IMR-90 (cell line): ENCODE results near the gene CANT1. TPM values are rescaled to one million over a fixed set of nuclear protein-coding genes. Genes with fewer than 3 reads are reported as not detected.

Experiments
- ATAC-seq: fragments of 200-7000 bp; cut with Tn5 transposase; 2 replicates; pipeline ENCODE4 v1.9.1; 2020; ENCODE audit warnings: low read depth, mild to moderate bottlenecking, moderate library complexity
- BruUV-seq: library from RNA; stranded (reverse); fragments of 400-500 nt; replicated peaks from 2 replicates; lab custom pipeline; 2021; lab: Mats Ljungman, UMichigan
- CTCF ChIA-PET: fragments of 300-600 bp; formaldehyde crosslinking; extraction: SDS; loops from one replicate; lab custom pipeline; 2021; ENCODE audit warnings: antibody characterized with exemption; lab: Yijun Ruan, JAX
- POLR2A ChIA-PET: fragments of 300-600 bp; sonication (Branson Sonifier 250); formaldehyde crosslinking; loops from one replicate; lab custom pipeline; 2022; ENCODE audit warnings: antibody characterized with exemption; ENCODE audit not compliant: unreplicated experiment; lab: Charles Lee
- DNase-seq: peaks from one replicate; pipeline ENCODE4 v3.0.0; 2013
- H2AFZ ChIP-seq: replicated peaks from 2 replicates; pipeline ENCODE3; 2013; ENCODE audit warnings: low read length, mild to moderate bottlenecking; ENCODE audit not compliant: poor library complexity
- H2AK5ac ChIP-seq: 2 replicates; pipeline ENCODE4 v1.6.1; 2013; ENCODE audit warnings: low read depth, low read length, inconsistent platforms
- H2AK9ac ChIP-seq: replicated peaks from 2 replicates; pipeline ENCODE3; 2013; ENCODE audit warnings: mild to moderate bottlenecking, low read depth, low read length, moderate library complexity; ENCODE audit not compliant: poor library complexity
- H2BK120ac ChIP-seq: 2 replicates; pipeline ENCODE4 v1.6.1; 2013; ENCODE audit warnings: low read depth, low read length, inconsistent platforms
- H2BK15ac ChIP-seq: 3 replicates; pipeline ENCODE4 v1.6.1; 2013; ENCODE audit warnings: low read depth, low read length, inconsistent platforms
- H2BK20ac ChIP-seq: 2 replicates; pipeline ENCODE4 v1.6.1; 2013; ENCODE audit warnings: low read depth, mild to moderate bottlenecking, inconsistent platforms, low read length, moderate library complexity
- H2BK5ac ChIP-seq: 2 replicates; pipeline ENCODE4 v1.6.1; 2013; ENCODE audit warnings: mild to moderate bottlenecking, low read depth, low read length, inconsistent platforms; ENCODE audit not compliant: poor library complexity, severe bottlenecking
- H3K14ac ChIP-seq: replicated peaks from 2 replicates; pipeline ENCODE4 v1.6.1; 2013; ENCODE audit warnings: low read depth, low read length, inconsistent platforms
- H3K18ac ChIP-seq: 2 replicates; pipeline ENCODE4 v1.6.1; 2013; ENCODE audit warnings: low read depth, low read length, control low read depth
- H3K23ac ChIP-seq: 2 replicates; pipeline ENCODE4 v1.6.1; 2013; ENCODE audit warnings: low read depth, low read length, inconsistent platforms
- H3K27ac ChIP-seq: 2 replicates; pipeline ENCODE4 v1.5.1; 2013; ENCODE audit warnings: mild to moderate bottlenecking, control low read depth, low read length; ENCODE audit not compliant: insufficient read depth
- H3K27me3 ChIP-seq: 2 replicates; pipeline ENCODE4 v1.6.1; 2013; ENCODE audit warnings: low read length; ENCODE audit not compliant: control insufficient read depth, insufficient read depth
- H3K36me3 ChIP-seq: 2 replicates; pipeline ENCODE4 v1.6.1; 2013; ENCODE audit warnings: low read length, mixed read lengths; ENCODE audit not compliant: control insufficient read depth, insufficient read depth
- H3K4ac ChIP-seq: 2 replicates; pipeline ENCODE4 v1.6.1; 2013; ENCODE audit warnings: low read depth, low read length, inconsistent platforms
- H3K4me1 ChIP-seq: 2 replicates; pipeline ENCODE4 v1.6.1; 2013; ENCODE audit warnings: low read length, mixed read lengths; ENCODE audit not compliant: control insufficient read depth, insufficient read depth
- H3K4me2 ChIP-seq: 2 replicates; pipeline ENCODE4 v1.6.1; 2013; ENCODE audit warnings: low read depth, mild to moderate bottlenecking, control low read depth, low read length, moderate library complexity
- H3K4me3 ChIP-seq: 2 replicates; pipeline ENCODE4 v1.5.1; 2013; ENCODE audit warnings: low read depth, mild to moderate bottlenecking, control low read depth, low read length, moderate library complexity; ENCODE audit not compliant: insufficient read depth
- H3K56ac ChIP-seq: 2 replicates; pipeline ENCODE4 v1.6.1; 2013; ENCODE audit warnings: low read length, inconsistent platforms; ENCODE audit not compliant: insufficient read depth; ENCODE audit errors: extremely low read depth
- H3K79me1 ChIP-seq, 2 experiments: 2 replicates each; pipeline ENCODE4 v1.6.1; 2013; ENCODE audit warnings: low read length in 2 of 2, inconsistent platforms in 1 of 2, low read depth in 1 of 2
- H3K9ac ChIP-seq: 2 replicates; pipeline ENCODE4 v1.6.1; 2013; ENCODE audit warnings: low read depth, low read length, control low read depth
- H3K9me1 ChIP-seq: 2 replicates; pipeline ENCODE4 v1.6.1; 2013; ENCODE audit warnings: low read length, inconsistent platforms; ENCODE audit not compliant: insufficient read depth
- H3K9me3 ChIP-seq: 2 replicates; pipeline ENCODE4 v1.6.1; 2013; ENCODE audit warnings: low read length; ENCODE audit not compliant: control insufficient read depth, insufficient read depth
- H4K20me1 ChIP-seq: 2 replicates; pipeline ENCODE4 v1.6.1; 2013; ENCODE audit warnings: low read length, inconsistent platforms; ENCODE audit not compliant: insufficient read depth
- H4K5ac ChIP-seq: 2 replicates; pipeline ENCODE4 v1.6.1; 2013; ENCODE audit warnings: mild to moderate bottlenecking, low read depth, low read length, control low read depth
- H4K8ac ChIP-seq, 2 experiments: 2 replicates each; pipeline ENCODE4 v1.6.1; 2013; ENCODE audit warnings: low read depth in 2 of 2, low read length in 2 of 2, control low read depth in 1 of 2, inconsistent platforms in 1 of 2
- H4K91ac ChIP-seq: 2 replicates; pipeline ENCODE4 v1.6.1; 2013; ENCODE audit warnings: low read depth, low read length, inconsistent platforms; ENCODE audit not compliant: insufficient read depth
- BHLHE40 ChIP-seq: fragments of 150-350 bp; IDR thresholded peaks from 2 replicates; pipeline ENCODE4 v1.6.1; 2016; ENCODE audit warnings: mild to moderate bottlenecking, low read depth, low read length
- CTCF ChIP-seq: conservative IDR thresholded peaks from 2 replicates; pipeline ENCODE4 v1.5.1; 2012; ENCODE audit warnings: mild to moderate bottlenecking, low read depth, low read length, improper control_type of control experiment
- ELK1 ChIP-seq: fragments of 150-350 bp; IDR thresholded peaks from 2 replicates; pipeline ENCODE4 v1.6.1; 2016; ENCODE audit warnings: low read depth, mild to moderate bottlenecking, low read length, moderate library complexity, borderline replicate concordance
- FOS ChIP-seq: fragments of 150-350 bp; IDR thresholded peaks from 2 replicates; pipeline ENCODE4 v1.6.1; 2016; ENCODE audit warnings: low read depth, low read length
- MAFK ChIP-seq: IDR thresholded peaks from 2 replicates; pipeline ENCODE4 v1.6.1; 2012; ENCODE audit warnings: low read depth, low read length, improper control_type of control experiment
- MXI1 ChIP-seq: IDR thresholded peaks from 2 replicates; pipeline ENCODE4 v1.6.1; 2012; ENCODE audit warnings: low read depth, mild to moderate bottlenecking, low read length, moderate library complexity, borderline replicate concordance
- NFE2L2 ChIP-seq: fragments of 150-350 bp; IDR thresholded peaks from 2 replicates; pipeline ENCODE4 v1.6.1; 2016; ENCODE audit warnings: low read depth, mild to moderate bottlenecking, low read length
- POLR2A ChIP-seq: IDR thresholded peaks from 2 replicates; pipeline ENCODE4 v1.6.1; 2012; ENCODE audit warnings: mild to moderate bottlenecking, low read depth, low read length
- RAD21 ChIP-seq: IDR thresholded peaks from 2 replicates; pipeline ENCODE4 v1.6.1; 2012; ENCODE audit warnings: low read length, improper control_type of control experiment
- RCOR1 ChIP-seq: IDR thresholded peaks from 2 replicates; pipeline ENCODE4 v1.6.1; 2012; ENCODE audit warnings: mild to moderate bottlenecking, low read length, improper control_type of control experiment; ENCODE audit not compliant: insufficient replicate concordance
- RFX5 ChIP-seq: IDR thresholded peaks from 2 replicates; pipeline ENCODE4 v1.8.0; 2012; ENCODE audit warnings: low read depth, mild to moderate bottlenecking, low read length, moderate library complexity
- USF2 ChIP-seq: fragments of 150-350 bp; IDR thresholded peaks from 2 replicates; pipeline ENCODE4 v1.6.1; 2017; ENCODE audit warnings: mild to moderate bottlenecking, antibody characterized with exemption, low read length, low read depth
- WGBS, 2 experiments: methylation state at CpG; one replicate each; pipeline versions ENCODE4 v1.1.5 to v1.1.7; 2013; ENCODE audit warnings: missing lambda C conversion rate in 2 of 2; ENCODE audit not compliant: insufficient read length in 1 of 2; ENCODE audit errors: extremely low coverage in 2 of 2; 5-methylcytosine and 5-hydroxymethylcytosine counted together
- dilution Hi-C: fragments of 300-500 bp; cut with HindIII; formaldehyde crosslinking; loops from one replicate; pipeline ENCODE4 v1.14.3; 2018; ENCODE audit warnings: low sequenced_read_pairs; ENCODE audit not compliant: unreplicated experiment
- in situ Hi-C: fragments of 300-500 bp; cut with MboI; formaldehyde crosslinking; loops from 3 replicates; pipeline ENCODE4 v1.14.3; 2019; ENCODE audit warnings: low sequenced_read_pairs, inconsistent platforms, mixed read lengths
- intact Hi-C: fragments of 100-400 bp; cut with micrococcal nuclease; formaldehyde crosslinking; loops from 2 replicates; pipeline ENCODE4 v1.10.0; 2022
- polyA plus RNA-seq, 3 experiments: library from polyadenylated mRNA; depleted of rRNA; stranded (reverse); fragments of >200 nt; gene quantifications; 2 replicates each; pipeline ENCODE4 v1.2.3, GENCODE V29; 2012; ENCODE audit warnings: low replicate concordance in 1 of 3
- total RNA-seq: library from RNA; depleted of rRNA; stranded (reverse); fragments of >200 nt; gene quantifications from 2 replicates; pipeline ENCODE4 v1.2.3, GENCODE V29; 2012

CANT1 gene
- total and polyA plus RNA-seq, 2 of the 4 experiments (the other 2 are of a cell fraction) = 51.8 to 73.4 TPM

DNA sequence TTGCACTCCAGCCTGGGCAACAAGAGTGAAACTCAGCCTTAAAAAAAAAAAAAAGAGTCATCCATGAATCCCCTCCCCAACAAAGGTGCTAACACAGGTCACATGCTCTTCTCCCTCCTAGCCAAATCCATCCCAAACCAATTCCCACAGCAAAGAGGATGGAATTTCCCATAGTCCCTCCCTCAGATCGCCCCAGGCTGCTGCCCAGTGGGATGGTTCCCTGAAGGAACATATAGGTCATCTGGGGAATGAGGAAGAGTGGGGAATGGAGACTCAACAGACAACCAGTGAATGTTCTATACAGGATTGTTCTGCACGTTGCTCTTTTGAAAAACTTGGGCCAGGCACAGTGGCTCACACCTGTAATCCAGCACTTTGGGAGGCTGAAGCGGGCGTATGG, 48.0 kb downstream of the CANT1 start:
- in situ Hi-C loops = loop anchor here (25.0 kb wide), 1 partner anchor 474 kb away; no protein-coding TSS in a partner anchor
- dilution Hi-C loops = no loop called here

More for the DNA sequence above, 48.0 kb downstream of the CANT1 start:
- Histone ChIP-seq H3K4ac (no peak overlapping the region), H3K23ac (no peak overlapping the region), H2BK15ac (no peak overlapping the region), H2BK20ac (no peak overlapping the region), H3K4me1 (peaks cover 7% of the 10 kb centered on the region), H2AK9ac (peak overlapping the region; percentile 49), H4K5ac (no peak overlapping the region), H3K14ac (no peak overlapping the region), H3K18ac (no peak overlapping the region), H3K27me3 (no peaks in the 10 kb centered on the region), H3K36me3 (peaks cover 1% of the 10 kb centered on the region; the same call in 1 of the 2 replicates), H3K56ac (no peak overlapping the region), H2AFZ (no peak overlapping the region), H4K91ac (no peak overlapping the region), H4K8ac (no peak overlapping the region), H3K4me2 (no peak overlapping the region), H3K79me1 (no peaks in the 10 kb centered on the region; a peak in 1 of 4 replicates), H3K9ac (no peak overlapping the region), H4K20me1 (no peaks in the 10 kb centered on the region), H3K9me3 (no peaks in the 10 kb centered on the region), H3K9me1 (no peaks in the 10 kb centered on the region), H3K27ac (no peak overlapping the region), H2AK5ac (no peak overlapping the region), H2BK120ac (no peak overlapping the region), H3K4me3 (no peak overlapping the region), H2BK5ac (no peak overlapping the region)
- TF ChIP-seq MXI1 (no peak), RCOR1 (no peak), USF2 (no peak), FOS (no peak), POLR2A (no peak), RFX5 (no peak), NFE2L2 (no peak), RAD21 (no peak), CTCF (no peak), ELK1 (no peak), MAFK (no peak), BHLHE40 (no peak)
- ChIA-PET POLR2A (no interaction called here), CTCF (interaction anchor here (0.6 kb wide), 1 partner anchor 119 kb away, joined by 3 read pairs; no protein-coding TSS in a partner anchor)
- 100% methylated on average over 1 of the region's 4 CpGs; no CpG with 5 or more reads in 1 of the 2 experiments for WGBS, 2 experiments
- intact Hi-C loops = no loop called here
- ATAC-seq = no peak
- no peak for DNase-seq
- BruUV-seq = no TSS peak
